Right renal cortex interstitium (tissue), 3 donors: ENCODE data around the gene PIK3R6. TPM values are rescaled to one million over a fixed set of nuclear protein-coding genes. Genes with fewer than 3 reads are reported as not detected.

ENCODE experiments used
- DNase-seq, 3 donors: peaks; one replicate each; pipeline ENCODE4 v3.0.0-alpha.2; 2013; ENCODE audit warnings: low read depth in 3 of 3, low spot score in 2 of 3
- polyA plus RNA-seq, 3 donors: library from polyadenylated mRNA; unstranded; fragments of 120-200 nt; gene quantifications; one replicate each; pipeline ENCODE4 v1.2.1, GENCODE V29; 2013; ENCODE audit not compliant: insufficient read length in 3 of 3

The PIK3R6 gene
- polyA plus RNA-seq, 3 donors = 1.1 to 1.2 (median 1.2) TPM

GRCh38 chr17:8875957-8876356, 8.5 kb upstream of the PIK3R6 start:
- DNase-seq = no peak

GRCh38 chr17:8875436-8875835, 8.0 kb upstream of the PIK3R6 start:
- no peak for DNase-seq

- no peak for DNase-seq
These were observed 6.6 kb upstream of the PIK3R6 start for GRCh38 chr17:8873801-8874715.

- no peak for DNase-seq
These were observed 5.4 kb upstream of the PIK3R6 start for GRCh38 chr17:8872705-8873435.

- DNase-seq = no peak
These were observed 4.7 kb upstream of the PIK3R6 start for GRCh38 chr17:8872036-8872704.

- no peak for DNase-seq
These were observed 3.7 kb upstream of the PIK3R6 start for GRCh38 chr17:8871081-8871581.

GRCh38 chr17:8870406-8871040, 3.0 kb upstream of the PIK3R6 start:
- DNase-seq = no peak

- no peak for DNase-seq
These were observed 1.8 kb upstream of the PIK3R6 start for GRCh38 chr17:8869114-8869815.

GRCh38 chr17:8868529-8868951, 1.1 kb upstream of the PIK3R6 start:
- DNase-seq = no peak

GRCh38 chr17:8868092-8868491, 618 bp upstream of the PIK3R6 start:
- no peak for DNase-seq

- DNase-seq = no peak
These were observed 1.7 kb downstream of the PIK3R6 start for GRCh38 chr17:8865811-8866210.

GRCh38 chr17:8865385-8865784, 2.1 kb downstream of the PIK3R6 start:
- no peak for DNase-seq

GRCh38 chr17:8862213-8863056, 5.0 kb downstream of the PIK3R6 start:
- no peak for DNase-seq

- no peak for DNase-seq
These were observed 5.8 kb downstream of the PIK3R6 start for GRCh38 chr17:8861495-8862181.

- DNase-seq = no peak
These were observed 7.6 kb downstream of the PIK3R6 start for GRCh38 chr17:8859804-8860430.

GRCh38 chr17:8859027-8859803, 8.3 kb downstream of the PIK3R6 start:
- DNase-seq = no peak

GRCh38 chr17:8857919-8858318, 9.6 kb downstream of the PIK3R6 start:
- DNase-seq = no peak
